C4-2B (cell line): ENCODE results near the gene FAM193A.

Experiments used
- ZFX ChIP-seq: fragments of 450-650 bp; IDR thresholded peaks from 2 replicates; pipeline ENCODE4 v1.6.1; 2017
- TF ChIP-seq, protein P1 (sequence below): fragments of 450-650 bp; conservative IDR thresholded peaks from 2 replicates; pipeline ENCODE4 v1.5.1; 2017; ENCODE audit warnings: mild to moderate bottlenecking

- TF ChIP-seq, protein P1, sequence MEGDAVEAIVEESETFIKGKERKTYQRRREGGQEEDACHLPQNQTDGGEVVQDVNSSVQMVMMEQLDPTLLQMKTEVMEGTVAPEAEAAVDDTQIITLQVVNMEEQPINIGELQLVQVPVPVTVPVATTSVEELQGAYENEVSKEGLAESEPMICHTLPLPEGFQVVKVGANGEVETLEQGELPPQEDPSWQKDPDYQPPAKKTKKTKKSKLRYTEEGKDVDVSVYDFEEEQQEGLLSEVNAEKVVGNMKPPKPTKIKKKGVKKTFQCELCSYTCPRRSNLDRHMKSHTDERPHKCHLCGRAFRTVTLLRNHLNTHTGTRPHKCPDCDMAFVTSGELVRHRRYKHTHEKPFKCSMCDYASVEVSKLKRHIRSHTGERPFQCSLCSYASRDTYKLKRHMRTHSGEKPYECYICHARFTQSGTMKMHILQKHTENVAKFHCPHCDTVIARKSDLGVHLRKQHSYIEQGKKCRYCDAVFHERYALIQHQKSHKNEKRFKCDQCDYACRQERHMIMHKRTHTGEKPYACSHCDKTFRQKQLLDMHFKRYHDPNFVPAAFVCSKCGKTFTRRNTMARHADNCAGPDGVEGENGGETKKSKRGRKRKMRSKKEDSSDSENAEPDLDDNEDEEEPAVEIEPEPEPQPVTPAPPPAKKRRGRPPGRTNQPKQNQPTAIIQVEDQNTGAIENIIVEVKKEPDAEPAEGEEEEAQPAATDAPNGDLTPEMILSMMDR, result no peak
- TF ChIP-seq ZFX, result peak; percentile 67
These were observed 863 bp upstream of the FAM193A start for GRCh38 chr4:2535376-2536192.
